ENCODE data around the gene CNIH3.

Gene CNIH3

GRCh38 chr1:224782281-224783000, 166.3 kb downstream of the CNIH3 start:
- no peak for FAIRE-seq

- no peak for FAIRE-seq
Measured at GRCh38 chr1:224783006-224783651, 167.0 kb downstream of the CNIH3 start.

GRCh38 chr1:224784265-224785039, 168.3 kb downstream of the CNIH3 start:
- FAIRE-seq = no peak

- FAIRE-seq = no peak
Measured at GRCh38 chr1:224785040-224785328, 168.9 kb downstream of the CNIH3 start.

- no peak for FAIRE-seq
Measured at GRCh38 chr1:224785622-224786021, 169.5 kb downstream of the CNIH3 start.

- no peak for FAIRE-seq
Measured at GRCh38 chr1:224786533-224787250, 170.6 kb downstream of the CNIH3 start.

- no peak for FAIRE-seq
Measured at GRCh38 chr1:224789311-224789710, 173.2 kb downstream of the CNIH3 start.
